PC-9 (cell line): ENCODE measurements around the gene RPS6KA3. TPM values are rescaled to one million over a fixed set of nuclear protein-coding genes. Genes with fewer than 3 reads are reported as not detected.

Experiments
- BruUV-seq: library from RNA; stranded (reverse); fragments of 400-500 nt; replicated peaks from 2 replicates; lab custom pipeline; 2021; lab: Mats Ljungman, UMichigan
- CTCF ChIA-PET: fragments of 300-600 bp; sonication (Branson Sonifier 250); formaldehyde crosslinking; loops from one replicate; lab custom pipeline; 2022; ENCODE audit warnings: antibody characterized with exemption; lab: Charles Lee
- POLR2A ChIA-PET: fragments of 300-600 bp; sonication (Branson Sonifier 250); formaldehyde crosslinking; loops from one replicate; lab custom pipeline; 2022; ENCODE audit warnings: antibody characterized with exemption; ENCODE audit not compliant: unreplicated experiment; lab: Charles Lee
- DNase-seq, 2 experiments: peaks; one replicate each; pipeline versions ENCODE4 v3.0.0 to v3.0.0-alpha.2; 2015 to 2022; ENCODE audit warnings: mixed read lengths in 1 of 2
- H2AFZ ChIP-seq: fragments of 200-600 bp; sonication (generic); 2 replicates; pipeline ENCODE4 v1.8.1; 2017; ENCODE audit warnings: antibody characterized with exemption
- H3F3A ChIP-seq: fragments of 200-600 bp; sonication (generic); 2 replicates; pipeline ENCODE4 v1.8.1; 2017; ENCODE audit warnings: antibody characterized with exemption, mild to moderate bottlenecking, low read depth; ENCODE audit not compliant: insufficient read depth
- H3K27ac ChIP-seq: fragments of 200-600 bp; sonication (generic); 2 replicates; pipeline ENCODE4 v1.6.1; 2016; ENCODE audit warnings: mixed run types
- H3K27me3 ChIP-seq: fragments of 200-600 bp; sonication (generic); 2 replicates; pipeline ENCODE4 v1.6.1; 2016; ENCODE audit warnings: low read depth, mixed run types; ENCODE audit not compliant: insufficient read depth
- H3K36me3 ChIP-seq: fragments of 200-600 bp; sonication (generic); 2 replicates; pipeline ENCODE4 v1.6.1; 2016; ENCODE audit warnings: low read depth, mixed run types
- H3K4me1 ChIP-seq: fragments of 200-600 bp; sonication (generic); replicated peaks from 2 replicates; pipeline ENCODE4 v1.6.1; 2016; ENCODE audit warnings: mixed run types; ENCODE audit not compliant: insufficient read depth
- H3K4me2 ChIP-seq: fragments of 200-600 bp; sonication (generic); 2 replicates; pipeline ENCODE4 v1.6.1; 2017; ENCODE audit warnings: mixed run types
- H3K4me3 ChIP-seq: fragments of 200-600 bp; sonication (generic); 2 replicates; pipeline ENCODE4 v1.6.1; 2016; ENCODE audit warnings: mixed run types
- H3K79me2 ChIP-seq: fragments of 200-600 bp; sonication (generic); 2 replicates; pipeline ENCODE4 v1.6.1; 2017; ENCODE audit warnings: low read depth, mixed run types
- H3K9me2 ChIP-seq: fragments of 200-600 bp; sonication (generic); 2 replicates; pipeline ENCODE4 v1.8.1; 2017; ENCODE audit warnings: mild to moderate bottlenecking; ENCODE audit not compliant: insufficient read depth
- H3K9me3 ChIP-seq: fragments of 200-600 bp; sonication (generic); 2 replicates; pipeline ENCODE4 v1.8.1; 2016; ENCODE audit warnings: low read depth; ENCODE audit not compliant: insufficient read depth
- H4K20me1 ChIP-seq: fragments of 200-600 bp; sonication (generic); 2 replicates; pipeline ENCODE4 v1.8.1; 2017; ENCODE audit not compliant: insufficient read depth
- CTCF ChIP-seq: fragments of 200-600 bp; sonication (generic); conservative IDR thresholded peaks from 2 replicates; pipeline ENCODE4 v1.6.1; 2017; ENCODE audit warnings: mixed run types, antibody characterized with exemption, mild to moderate bottlenecking, moderate library complexity
- EZH2 ChIP-seq: fragments of 200-600 bp; sonication (generic); IDR thresholded peaks from 2 replicates; pipeline ENCODE4 v1.8.0; 2017; ENCODE audit warnings: antibody characterized with exemption, low read depth
- intact Hi-C: fragments of 100-400 bp; cut with micrococcal nuclease; formaldehyde crosslinking; loops from one replicate; pipeline ENCODE4 v1.10.0; 2022; ENCODE audit not compliant: unreplicated experiment
- total RNA-seq: library from RNA; stranded (reverse); gene quantifications from 2 replicates; pipeline ENCODE4 v1.2.3, GENCODE V29; 2021

Gene RPS6KA3
- total RNA-seq, 1 experiment from 2014 or later: 51.4 TPM

- Histone ChIP-seq H3F3A (peaks cover 11% of the 10 kb centered on the region; the same call in 1 of the 2 replicates), H2AFZ (no peak overlapping the region), H3K4me2 (peak overlapping the region; percentile 50), H3K36me3 (no peaks in the 10 kb centered on the region), H3K27ac (peak overlapping the region; percentile 87), H3K9me2 (no peaks in the 10 kb centered on the region), H4K20me1 (no peaks in the 10 kb centered on the region), H3K79me2 (peaks cover 13% of the 10 kb centered on the region), H3K27me3 (no peaks in the 10 kb centered on the region), H3K9me3 (no peaks in the 10 kb centered on the region), H3K4me1 (peaks cover 23% of the 10 kb centered on the region), H3K4me3 (no peak overlapping the region)
- ChIA-PET POLR2A (no interaction called here), CTCF (no interaction called here)
- intact Hi-C loops: loop anchor here (5.0 kb wide), 2 partner anchors 128 to 247 kb away; partner anchors contain the start of gene EIF1AX
- DNase-seq: no peak
- TF ChIP-seq EZH2 (no peak), CTCF (no peak)
- BruUV-seq: no TSS peak
Measured at GRCh38 chrX:20269848-20270561, 3.3 kb upstream of the RPS6KA3 start.

GRCh38 chrX:20267931-20268701 lies 1.4 kb upstream of the RPS6KA3 start:
- H2AFZ ChIP-seq: no peak overlapping the region
- TF ChIP-seq CTCF: no peak
- TF ChIP-seq EZH2: no peak
- H3K36me3 ChIP-seq: no peaks in the 10 kb centered on the region
- no TSS peak for BruUV-seq
- POLR2A ChIA-PET: interaction anchor here (0.7 kb wide), 1 partner anchor 44 kb away, joined by 4 read pairs; no protein-coding TSS in a partner anchor
- peak in 1 of 2 experiments; percentile 9 for DNase-seq
- H3K9me3 ChIP-seq: no peaks in the 10 kb centered on the region
- CTCF ChIA-PET: interaction anchor here (0.6 to 0.7 kb wide), 2 partner anchors 161 to 355 kb away, joined by 3 read pairs; no protein-coding TSS in a partner anchor
- H3F3A ChIP-seq: peaks cover 11% of the 10 kb centered on the region; the same call in 1 of the 2 replicates
- H3K4me3 ChIP-seq: no peak overlapping the region
- peaks cover 38% of the 10 kb centered on the region for H3K4me1 ChIP-seq
- H3K4me2 ChIP-seq: no peak overlapping the region
- H3K9me2 ChIP-seq: no peaks in the 10 kb centered on the region
- H3K27ac ChIP-seq: no peak overlapping the region
- no peaks in the 10 kb centered on the region for H3K27me3 ChIP-seq
- peaks cover 32% of the 10 kb centered on the region for H3K79me2 ChIP-seq
- intact Hi-C loops: loop anchor here (1.0 to 5.0 kb wide), 3 partner anchors 126 to 249 kb away; partner anchors contain the start of gene EIF1AX
- no peaks in the 10 kb centered on the region for H4K20me1 ChIP-seq

DNA sequence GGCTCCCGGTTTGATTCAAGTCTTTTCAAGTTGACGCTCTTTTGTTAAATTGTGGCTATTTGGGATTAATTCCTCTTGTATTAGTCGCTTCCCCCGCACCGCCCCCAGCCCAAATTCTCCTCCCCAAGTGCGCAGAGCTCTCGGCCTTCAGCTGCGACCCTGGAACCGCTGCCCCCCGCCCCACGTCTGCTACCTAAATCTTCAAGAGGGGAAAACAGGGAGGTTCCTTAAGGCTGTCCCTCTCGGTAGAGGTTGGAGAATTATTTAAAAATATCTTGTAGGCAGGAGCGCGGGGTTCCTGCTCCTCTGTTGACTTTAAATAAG lies 860 bp upstream of the RPS6KA3 start:
- no TSS peak for BruUV-seq
- intact Hi-C loops: loop anchor here (1.0 to 5.0 kb wide), 3 partner anchors 125 to 250 kb away; partner anchors contain the start of gene EIF1AX
- TF ChIP-seq CTCF (no peak), EZH2 (no peak)
- DNase-seq: no peak
- H4K20me1 ChIP-seq: no peaks in the 10 kb centered on the region
- ChIA-PET CTCF (interaction anchor here (0.6 to 0.7 kb wide), 2 partner anchors 162 to 354 kb away, joined by 3 read pairs; no protein-coding TSS in a partner anchor), POLR2A (no interaction called here)
- H3K27me3 ChIP-seq: no peaks in the 10 kb centered on the region
- H3F3A ChIP-seq: peaks cover 11% of the 10 kb centered on the region; the same call in 1 of the 2 replicates
- H3K9me3 ChIP-seq: no peaks in the 10 kb centered on the region
- peaks cover 37% of the 10 kb centered on the region for H3K79me2 ChIP-seq
- peaks cover 41% of the 10 kb centered on the region for H3K4me1 ChIP-seq
- H3K4me3 ChIP-seq: peak overlapping the region; percentile 59; the same call in 1 of the 2 replicates
- no peak overlapping the region for H3K27ac ChIP-seq
- peak overlapping the region; percentile 82; the same call in 1 of the 2 replicates for H2AFZ ChIP-seq
- H3K36me3 ChIP-seq: no peaks in the 10 kb centered on the region
- H3K4me2 ChIP-seq: peak overlapping the region; percentile 72
- no peaks in the 10 kb centered on the region for H3K9me2 ChIP-seq
